Non-pigmented ciliary epithelial cell (primary cell): Measurements from ENCODE around the gene SEMA4B.
A peak's percentile ranks its signal among the peaks of the same experiment; 100 is the strongest.
"Not testable (repeated sequence)": the region's sequence is repeated elsewhere in the genome, so short reads cannot be mapped to it uniquely, and the experiment has no call there.

Experiments
- DNase-seq: peaks from one replicate; pipeline ENCODE4 v3.0.0-alpha.2; 2010; ENCODE audit warnings: low read depth

Gene SEMA4B, protein sequence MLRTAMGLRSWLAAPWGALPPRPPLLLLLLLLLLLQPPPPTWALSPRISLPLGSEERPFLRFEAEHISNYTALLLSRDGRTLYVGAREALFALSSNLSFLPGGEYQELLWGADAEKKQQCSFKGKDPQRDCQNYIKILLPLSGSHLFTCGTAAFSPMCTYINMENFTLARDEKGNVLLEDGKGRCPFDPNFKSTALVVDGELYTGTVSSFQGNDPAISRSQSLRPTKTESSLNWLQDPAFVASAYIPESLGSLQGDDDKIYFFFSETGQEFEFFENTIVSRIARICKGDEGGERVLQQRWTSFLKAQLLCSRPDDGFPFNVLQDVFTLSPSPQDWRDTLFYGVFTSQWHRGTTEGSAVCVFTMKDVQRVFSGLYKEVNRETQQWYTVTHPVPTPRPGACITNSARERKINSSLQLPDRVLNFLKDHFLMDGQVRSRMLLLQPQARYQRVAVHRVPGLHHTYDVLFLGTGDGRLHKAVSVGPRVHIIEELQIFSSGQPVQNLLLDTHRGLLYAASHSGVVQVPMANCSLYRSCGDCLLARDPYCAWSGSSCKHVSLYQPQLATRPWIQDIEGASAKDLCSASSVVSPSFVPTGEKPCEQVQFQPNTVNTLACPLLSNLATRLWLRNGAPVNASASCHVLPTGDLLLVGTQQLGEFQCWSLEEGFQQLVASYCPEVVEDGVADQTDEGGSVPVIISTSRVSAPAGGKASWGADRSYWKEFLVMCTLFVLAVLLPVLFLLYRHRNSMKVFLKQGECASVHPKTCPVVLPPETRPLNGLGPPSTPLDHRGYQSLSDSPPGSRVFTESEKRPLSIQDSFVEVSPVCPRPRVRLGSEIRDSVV

DNA sequence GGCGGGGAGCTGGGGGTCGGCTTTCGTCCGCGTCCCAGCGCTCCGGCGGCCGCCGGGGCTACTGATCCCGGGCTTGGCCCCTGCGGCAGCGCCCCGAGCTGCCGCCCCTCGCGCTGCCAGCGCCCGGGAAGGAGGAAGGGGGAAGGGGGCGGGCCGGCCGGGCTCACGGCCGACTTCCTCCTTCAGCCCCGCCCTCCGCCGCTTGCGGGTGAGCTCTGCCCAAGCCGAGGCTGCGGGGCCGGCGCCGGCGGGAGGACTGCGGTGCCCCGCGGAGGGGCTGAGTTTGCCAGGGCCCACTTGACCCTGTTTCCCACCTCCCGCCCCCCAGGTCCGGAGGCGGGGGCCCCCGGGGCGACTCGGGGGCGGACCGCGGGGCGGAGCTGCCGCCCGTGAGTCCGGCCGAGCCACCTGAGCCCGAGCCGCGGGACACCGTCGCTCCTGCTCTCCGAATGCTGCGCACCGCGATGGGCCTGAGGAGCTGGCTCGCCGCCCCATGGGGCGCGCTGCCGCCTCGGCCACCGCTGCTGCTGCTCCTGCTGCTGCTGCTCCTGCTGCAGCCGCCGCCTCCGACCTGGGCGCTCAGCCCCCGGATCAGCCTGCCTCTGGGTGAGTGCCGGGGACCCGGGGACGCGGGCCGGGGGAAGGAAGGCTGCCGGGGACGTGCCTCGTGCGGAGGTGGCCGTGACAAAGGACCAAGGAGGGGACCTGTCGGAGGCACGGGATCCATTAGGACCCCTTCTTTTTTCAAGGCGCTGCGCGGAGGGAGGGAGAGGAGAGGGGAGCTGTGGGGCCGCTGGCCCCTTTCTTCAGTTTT, at the start of gene SEMA4B:
Gene SEMA4B, plus strand, starts transcription at position 201 of the 814 bp plus-strand sequence. Its CDS starts 249 bp downstream, at position 450.
- no peak for DNase-seq

DNA sequence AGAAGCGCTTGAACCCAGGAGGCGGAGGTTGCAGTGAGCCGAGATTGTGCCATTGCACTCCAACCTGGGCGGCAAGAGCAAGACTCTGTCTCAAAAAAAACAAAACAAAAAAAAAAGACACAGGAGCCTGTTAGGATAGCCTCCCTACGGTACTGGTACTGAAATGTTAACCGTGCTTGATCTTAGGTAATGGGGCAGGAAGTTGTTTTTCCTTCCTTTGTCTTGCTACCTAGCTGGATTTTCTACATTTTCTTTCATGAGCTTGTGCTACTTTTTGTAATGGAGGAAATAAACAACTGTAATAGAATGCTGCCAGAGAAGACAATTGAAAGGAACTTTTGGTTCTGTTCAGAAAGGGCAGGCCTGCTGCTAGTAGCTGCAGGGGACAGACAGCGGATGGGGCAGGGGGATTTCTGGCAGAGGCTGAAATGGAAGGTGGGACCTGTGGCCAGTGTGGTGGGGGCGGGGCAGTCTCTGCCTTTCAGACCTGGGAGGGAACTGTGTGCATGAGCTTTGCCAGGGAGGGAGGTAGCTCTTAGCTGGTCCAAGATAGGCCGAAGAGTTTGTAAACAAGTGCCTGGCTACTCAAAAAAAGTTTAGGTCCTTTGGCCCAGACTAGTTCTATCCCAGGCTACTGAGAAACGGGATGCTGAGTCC, 49.0 kb upstream of the SEMA4B start:
- no peak for DNase-seq

DNA sequence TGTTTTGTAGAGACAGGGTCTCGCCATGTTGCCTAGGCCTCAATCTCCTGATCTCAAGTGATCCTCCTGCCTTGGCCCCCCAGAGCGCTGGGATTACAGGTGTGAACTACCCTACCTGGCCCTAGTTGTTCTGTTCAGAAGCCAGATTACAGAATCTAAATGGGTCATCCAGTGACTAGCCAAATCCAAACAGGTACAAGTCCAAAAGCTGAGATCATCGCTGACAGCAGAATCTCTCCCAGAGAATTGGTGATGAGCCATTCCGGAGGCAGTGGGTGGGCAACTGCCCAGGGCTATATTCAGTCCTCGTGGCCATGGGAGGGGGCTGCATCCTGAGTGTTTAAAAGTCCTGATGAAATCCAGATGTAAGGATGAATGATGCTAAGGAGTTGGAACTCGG, 47.5 kb upstream of the SEMA4B start:
- DNase-seq, result no peak

DNA sequence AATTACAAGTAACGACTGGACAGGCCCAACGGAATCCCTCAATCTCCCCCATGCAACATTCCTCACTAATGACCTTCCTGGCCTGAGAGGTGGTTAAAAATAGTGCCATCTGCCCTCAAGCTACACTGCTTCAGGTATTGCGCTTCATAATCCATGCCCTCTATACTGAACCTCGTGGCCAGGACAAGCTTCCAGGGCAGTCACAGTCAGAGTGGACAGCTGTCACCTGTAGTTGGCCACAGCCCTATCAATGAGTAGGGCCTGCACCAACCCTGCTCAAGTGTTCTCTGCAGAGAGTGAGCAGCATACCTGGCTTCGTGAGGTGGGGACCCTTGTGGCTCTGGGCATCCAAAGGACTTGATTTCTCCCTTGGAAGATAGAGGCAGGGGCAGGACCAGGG, 46.9 kb upstream of the SEMA4B start:
- no peak for DNase-seq

DNA sequence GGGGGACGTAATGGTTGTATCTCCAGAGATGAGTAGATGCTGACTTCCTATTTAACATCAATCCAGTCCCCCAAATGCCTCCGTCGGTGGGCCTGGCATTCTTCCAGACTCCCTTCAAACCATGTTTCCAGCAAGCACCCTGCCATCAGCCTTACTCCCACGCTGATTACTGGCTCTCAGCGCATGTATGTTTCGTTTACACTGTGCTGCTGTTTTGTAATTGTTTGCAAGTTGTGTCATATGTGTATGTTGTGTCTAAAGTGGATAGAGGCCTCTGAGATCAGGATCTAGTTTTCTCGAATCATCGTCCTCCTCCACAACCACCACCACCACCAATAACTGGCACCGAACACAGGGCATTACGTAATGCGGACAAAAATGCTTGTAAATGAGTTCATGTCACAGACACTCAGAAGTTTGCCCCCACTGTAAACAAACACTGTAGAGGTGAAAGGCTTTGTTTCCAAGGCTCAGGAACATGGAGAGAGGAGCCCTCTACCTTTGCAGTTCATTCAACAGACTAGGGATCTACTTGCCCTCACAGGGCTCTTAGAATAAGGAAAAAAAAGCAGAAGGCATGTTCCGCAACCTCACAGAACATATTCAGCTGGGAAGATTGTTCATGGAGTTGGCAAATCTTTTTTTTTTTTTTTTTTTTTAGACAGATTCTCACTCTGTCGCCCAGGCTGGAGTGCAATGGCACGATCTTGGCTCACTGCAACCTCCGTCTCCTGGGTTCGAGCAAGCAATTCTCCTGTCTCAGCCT, 46.1 kb upstream of the SEMA4B start:
- peak; percentile 51 for DNase-seq

DNA sequence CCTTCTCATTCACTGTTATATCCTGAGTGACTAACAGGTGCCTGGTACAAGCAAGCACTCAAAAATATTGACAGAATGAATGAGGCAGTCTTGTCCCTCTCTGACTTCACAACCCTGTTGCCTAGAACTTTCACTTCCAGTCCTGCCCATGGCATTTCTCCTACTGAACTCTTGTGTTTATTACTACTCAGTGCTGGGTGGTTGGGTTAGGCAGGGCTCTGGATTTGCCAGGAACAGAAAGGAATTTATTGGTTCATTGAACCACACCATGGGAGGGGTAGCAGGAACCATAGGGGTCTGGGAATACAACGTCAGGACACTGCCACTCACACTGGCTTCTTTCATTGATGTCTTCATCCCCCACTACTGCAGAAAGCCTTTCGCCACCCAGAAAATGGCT, 41.9 kb upstream of the SEMA4B start:
- DNase-seq, result no peak

DNA sequence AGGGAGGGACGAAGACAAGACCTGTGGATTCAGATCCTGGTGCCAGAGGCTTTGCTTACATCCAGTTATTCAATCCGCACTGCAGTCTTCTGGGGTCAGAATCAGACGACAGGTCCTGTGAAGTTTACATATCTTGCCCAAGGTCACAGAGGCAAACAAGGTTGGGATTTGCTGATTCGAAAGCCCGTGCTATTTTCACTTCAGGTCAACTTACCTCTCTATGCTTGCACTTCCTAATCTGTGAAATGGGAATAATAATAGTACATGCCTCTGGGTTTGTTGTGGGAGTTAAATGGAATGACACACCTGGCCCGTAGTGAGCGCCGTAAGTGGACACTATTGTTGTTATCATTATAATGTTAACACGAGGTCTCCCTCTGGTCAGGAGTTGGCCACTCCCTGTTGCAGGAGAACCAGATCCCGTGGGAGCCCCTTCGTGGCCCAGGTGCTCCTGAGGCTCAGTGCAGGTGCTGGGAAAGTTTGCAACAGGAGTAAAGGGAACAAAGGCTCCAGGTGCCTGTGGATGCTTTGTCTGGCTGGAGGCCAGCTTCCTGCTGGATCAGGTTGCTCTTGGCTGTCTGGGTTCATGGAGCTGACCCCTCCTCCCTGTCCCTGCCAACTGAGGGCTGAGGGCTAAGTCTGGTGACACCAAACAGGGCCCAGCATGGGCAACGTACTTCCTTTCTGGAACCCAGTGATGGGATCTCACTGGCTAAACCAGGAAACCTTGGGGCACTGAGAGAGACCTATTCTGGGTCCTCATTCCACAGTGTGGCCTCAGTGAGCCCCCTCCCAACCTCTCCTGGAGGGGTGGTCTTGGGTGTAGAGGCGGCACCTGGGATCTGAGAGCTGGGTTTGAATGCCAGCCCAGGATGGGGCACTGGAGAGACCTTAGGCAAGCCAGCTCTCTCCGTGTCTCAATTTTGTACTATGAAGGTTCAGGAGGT, 40.1 kb upstream of the SEMA4B start:
- DNase-seq, result no peak

DNA sequence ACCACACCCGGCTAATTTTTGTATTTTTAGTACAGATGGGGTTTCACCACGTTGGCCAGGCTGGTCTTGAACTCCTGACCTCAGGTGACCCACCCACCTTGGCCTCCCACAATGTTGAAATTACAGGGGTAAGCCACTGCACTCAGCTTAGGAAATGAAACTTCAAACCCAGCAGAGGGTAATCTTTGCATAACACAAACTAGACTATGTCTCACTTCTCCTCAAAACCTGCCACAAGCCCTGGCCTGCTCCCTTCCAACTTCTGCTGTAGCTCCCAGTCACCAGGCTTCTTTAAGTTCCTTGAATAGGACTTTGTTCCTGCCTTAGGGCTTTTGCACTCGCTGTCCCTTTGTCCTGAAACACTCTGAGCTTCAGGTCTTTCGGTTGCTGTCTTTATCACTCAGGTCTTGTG, 39.2 kb upstream of the SEMA4B start:
- no peak for DNase-seq

DNA sequence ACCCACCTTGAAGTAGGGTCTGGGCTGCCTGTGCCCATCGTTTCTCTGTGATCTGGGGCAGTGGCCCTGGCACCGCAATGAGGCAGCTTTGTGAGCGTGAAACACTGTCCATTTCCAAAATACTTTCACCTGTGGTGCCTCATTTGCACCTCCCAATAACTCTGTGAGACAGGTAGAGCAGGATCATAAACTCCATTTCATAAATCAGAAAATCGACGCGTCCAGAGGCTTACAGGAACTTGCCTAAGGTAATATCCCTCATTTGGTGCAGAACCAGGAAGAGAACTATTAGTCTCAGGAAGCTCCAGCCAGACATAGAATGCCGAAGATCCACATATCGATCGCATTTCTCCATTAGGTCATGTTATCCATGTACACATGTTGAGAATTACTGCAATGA, 38.2 kb upstream of the SEMA4B start:
- DNase-seq, result no peak

DNA sequence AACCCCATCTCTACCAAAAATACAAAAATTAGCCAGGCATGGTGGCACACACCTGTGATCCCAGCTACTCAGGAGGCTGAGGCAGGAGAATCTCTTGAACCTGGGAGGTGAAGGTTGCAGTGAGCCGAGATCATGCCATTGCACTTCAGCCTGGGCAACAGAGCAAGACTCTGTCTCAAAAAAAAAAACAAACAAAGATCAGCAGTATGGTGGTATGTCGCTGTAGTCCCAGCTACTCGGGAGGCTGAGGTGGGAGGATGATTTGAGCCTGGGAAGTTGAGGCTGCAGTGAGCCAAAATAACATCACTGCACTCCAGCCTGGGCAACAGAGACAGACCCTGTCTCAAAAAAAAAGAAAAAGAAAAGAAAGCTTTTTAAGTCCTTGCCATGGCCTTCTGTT, 36.9 kb upstream of the SEMA4B start:
- not testable (repeated sequence) for DNase-seq

DNA sequence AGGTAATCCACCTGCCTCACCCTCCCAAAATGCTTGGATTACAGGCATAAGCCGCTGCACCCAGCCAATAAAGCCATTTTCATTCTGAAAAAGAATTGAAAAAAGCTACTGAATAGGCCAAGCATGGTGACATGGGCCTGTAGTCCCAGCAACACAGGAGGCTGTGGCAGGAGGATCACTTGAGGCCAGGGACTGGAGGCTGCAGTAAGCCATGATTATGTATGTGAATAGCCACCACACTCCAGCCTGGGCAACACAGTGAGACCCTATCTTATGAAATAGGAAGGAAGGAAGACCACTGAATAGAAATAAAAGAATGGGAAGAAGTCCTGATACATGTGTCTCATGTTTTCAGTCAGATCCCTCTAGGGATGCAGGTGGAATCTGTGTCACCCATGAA, 36.0 kb upstream of the SEMA4B start:
- DNase-seq, result no peak

DNA sequence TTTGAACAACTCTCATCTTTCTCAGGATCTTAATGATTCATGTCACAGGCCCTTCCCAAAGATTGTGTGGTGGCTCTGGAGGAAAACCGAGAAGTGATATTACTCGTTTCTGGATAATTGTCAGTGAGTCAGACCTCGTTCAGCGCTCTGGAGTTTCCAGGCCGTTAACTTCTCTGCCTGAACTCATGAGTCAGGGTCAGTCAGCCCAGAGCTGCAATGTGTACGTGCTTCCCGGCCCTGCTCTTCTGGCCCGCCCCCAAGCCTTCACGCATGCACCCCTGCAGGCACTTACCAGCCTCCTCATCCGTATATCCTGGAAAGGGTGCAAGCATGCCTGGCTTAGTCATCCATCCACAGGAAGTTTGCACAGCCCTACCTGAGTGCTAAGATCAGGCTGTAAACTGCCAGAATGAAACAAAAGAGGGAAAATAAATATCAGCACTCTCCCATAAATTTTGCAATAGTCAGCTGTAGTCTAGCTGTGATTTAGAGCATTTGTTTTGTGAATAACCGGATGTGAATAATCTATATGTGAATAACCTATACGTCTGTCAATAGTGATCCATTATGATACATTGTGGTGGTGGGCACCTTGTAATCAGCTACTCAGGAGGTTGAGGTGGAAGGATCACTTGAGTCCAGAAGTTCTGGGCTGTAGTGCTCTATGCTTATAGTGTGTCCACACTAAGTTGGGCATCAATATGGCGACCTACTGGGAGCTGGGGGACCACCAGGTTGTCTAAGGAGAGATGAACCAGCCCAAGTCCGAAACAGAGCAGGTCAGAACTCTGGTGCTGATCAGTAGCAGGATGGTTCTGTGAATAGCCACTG, 35.3 kb upstream of the SEMA4B start:
- DNase-seq, result peak; percentile 97

DNA sequence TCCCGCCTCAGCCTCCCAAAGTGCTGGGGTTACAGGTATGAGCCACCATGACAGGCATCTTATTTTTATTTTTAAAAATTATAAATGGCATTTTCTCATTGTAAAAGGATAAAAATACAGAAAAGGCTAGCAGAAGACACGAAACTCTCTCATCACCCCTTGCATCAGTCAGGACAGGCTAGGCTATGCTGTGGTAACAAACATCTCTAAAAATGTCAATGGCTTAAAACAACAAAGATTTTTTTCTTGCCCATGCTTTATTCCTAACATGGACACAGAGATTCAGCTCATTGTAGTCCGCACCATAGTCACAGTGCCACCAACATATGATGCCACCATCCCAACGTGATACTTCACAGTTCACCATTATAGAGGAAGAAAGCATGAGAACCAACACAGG, 34.0 kb upstream of the SEMA4B start:
- no peak for DNase-seq

DNA sequence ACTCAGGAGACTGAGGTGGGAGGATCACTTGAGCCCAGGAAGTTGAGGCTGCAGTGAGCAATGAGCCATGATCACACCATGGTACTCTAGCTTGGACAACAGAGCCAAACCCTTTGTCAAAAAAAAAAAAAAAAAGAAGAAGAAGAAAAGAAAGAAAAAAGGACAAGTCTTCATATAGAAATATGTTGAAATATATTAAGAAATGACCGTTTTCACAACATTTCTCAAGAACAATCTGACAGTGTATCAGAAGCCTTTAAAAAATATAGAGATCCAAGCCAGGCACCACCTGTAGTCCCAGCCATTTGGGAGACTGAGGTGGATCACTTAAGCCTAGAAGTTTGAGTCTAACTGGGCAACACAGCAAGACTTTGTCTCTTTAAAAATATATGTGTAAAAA, 29.5 kb upstream of the SEMA4B start:
- no peak for DNase-seq

DNA sequence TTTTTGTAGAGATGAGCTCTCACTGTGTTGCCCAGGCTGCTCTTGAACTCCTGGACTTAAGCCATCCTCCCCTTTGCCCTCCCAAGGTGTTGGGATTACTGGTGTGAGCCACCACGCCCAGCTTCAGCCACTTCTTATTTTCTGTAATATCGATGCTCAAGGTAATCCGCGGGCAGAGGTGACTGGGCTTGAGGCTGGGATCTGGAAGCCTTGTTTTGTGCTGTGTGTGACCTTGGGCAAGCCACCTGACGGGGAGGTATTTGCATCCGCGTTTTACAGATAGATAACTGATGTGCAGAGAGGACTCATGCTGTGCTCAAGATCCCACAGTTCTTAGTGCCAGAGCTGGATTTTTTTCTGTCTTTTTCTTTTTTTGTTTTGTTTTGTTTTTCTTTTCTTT, 27.8 kb upstream of the SEMA4B start:
- DNase-seq, result no peak

DNA sequence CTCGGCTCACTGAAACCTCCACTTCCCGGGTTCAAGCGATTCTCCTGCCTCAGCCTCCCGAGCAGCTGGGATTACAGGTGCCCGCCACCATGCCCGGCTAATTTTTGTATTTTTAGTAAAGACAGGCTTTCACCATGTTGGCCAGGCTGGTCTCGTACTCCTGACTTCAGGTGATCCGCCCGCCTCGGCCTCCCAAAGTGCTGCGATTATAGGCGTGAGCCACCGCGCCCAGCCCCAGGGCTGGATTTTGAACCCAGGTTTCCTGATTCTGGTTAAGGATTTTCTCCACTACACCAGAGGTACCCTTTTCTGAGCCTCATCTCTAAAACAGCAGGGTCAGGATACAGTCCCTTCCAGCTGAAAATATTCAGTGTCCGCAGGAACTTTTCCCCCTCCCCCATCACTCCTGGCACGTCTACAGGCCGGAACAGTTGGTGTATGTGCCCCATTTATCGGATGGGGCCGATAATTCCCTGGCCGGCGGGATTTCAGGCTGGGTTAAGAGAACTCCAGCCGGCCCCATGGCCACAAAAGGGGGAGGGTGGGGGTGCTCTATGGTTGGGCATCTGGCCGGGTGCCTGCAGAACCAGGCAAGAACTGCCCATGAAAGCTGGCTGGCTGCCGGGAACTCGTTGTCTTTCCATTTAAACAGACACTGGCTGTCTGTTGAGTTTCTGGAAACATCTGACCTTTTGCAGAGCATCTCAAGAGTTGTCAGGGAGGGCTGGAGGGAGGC, 26.8 kb upstream of the SEMA4B start:
- no peak for DNase-seq

DNA sequence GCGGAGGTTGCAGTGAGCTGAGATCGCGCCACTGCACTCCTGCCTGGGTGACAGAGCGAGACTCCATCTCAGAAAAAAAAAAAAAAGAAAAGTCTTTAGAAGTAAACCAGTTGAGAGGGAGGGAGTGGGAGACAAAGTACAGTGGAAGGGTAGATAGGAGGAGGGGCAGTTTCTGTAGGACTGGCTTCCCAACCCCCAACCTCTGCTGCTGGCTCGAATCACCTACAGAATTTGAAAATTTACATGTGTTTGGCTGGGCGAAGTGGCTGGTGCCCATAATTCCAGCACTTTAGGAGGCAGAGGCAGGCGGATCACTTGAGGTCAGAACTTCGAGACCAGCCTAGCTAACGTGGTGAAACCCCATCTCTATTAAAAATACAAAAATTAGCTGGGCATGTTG, 24.1 kb upstream of the SEMA4B start:
- no peak for DNase-seq
